Skeletal muscle satellite cell (primary cell): Measurements from ENCODE around the gene GSTM2.

Source experiments
- H3K27me3 ChIP-seq: 2 replicates; pipeline ENCODE4 v1.7.0; 2013; ENCODE audit warnings: low read length; ENCODE audit not compliant: control insufficient read depth, insufficient read depth
- H3K36me3 ChIP-seq: 2 replicates; pipeline ENCODE4 v1.7.0; 2013; ENCODE audit warnings: mild to moderate bottlenecking, control low read depth, low read length; ENCODE audit not compliant: insufficient read depth
- H3K4me1 ChIP-seq: 2 replicates; pipeline ENCODE4 v1.7.0; 2013; ENCODE audit warnings: low read length; ENCODE audit not compliant: control insufficient read depth, insufficient read depth
- H3K4me2 ChIP-seq: 2 replicates; pipeline ENCODE4 v1.7.0; 2013; ENCODE audit warnings: mild to moderate bottlenecking, low read length
- H3K4me3 ChIP-seq: 2 replicates; pipeline ENCODE4 v1.7.0; 2013; ENCODE audit warnings: low read length
- H3K9ac ChIP-seq: 2 replicates; pipeline ENCODE4 v1.7.0; 2013; ENCODE audit warnings: mild to moderate bottlenecking, low read depth, low read length, moderate library complexity
- H3K9me3 ChIP-seq: replicated peaks from 2 replicates; pipeline ENCODE4 v1.7.0; 2013; ENCODE audit warnings: mild to moderate bottlenecking, control low read depth, low read length

The GSTM2 gene

DNA sequence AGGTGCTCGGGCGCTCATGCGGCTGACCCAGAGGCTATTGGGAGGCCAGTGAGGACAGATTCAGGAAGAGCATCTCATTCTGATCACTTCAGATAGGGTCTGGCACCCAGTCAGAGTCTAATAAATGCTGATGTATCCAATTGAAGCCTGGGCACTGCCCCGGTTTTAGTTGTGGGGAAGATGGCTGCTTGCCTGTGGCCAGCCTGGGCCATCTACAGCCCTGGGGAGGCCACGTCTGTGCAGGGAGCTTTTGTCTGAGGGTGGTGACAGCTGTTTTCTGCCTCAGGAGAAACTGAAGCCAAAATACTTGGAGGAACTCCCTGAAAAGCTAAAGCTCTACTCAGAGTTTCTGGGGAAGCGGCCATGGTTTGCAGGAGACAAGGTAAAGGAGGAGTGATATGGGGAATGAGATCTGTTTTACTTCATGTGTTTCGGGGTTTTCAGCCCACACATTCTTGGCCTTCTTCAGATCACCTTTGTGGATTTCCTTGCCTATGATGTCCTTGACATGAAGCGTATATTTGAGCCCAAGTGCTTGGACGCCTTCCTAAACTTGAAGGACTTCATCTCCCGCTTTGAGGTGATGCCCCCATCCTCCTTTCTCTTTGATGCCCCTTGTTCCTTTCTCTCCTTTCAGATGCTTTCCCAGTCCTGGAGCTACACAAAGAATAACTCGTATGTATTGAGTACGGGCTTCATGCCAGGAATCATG, 47.0 kb downstream of the GSTM2 start:
- no peaks in the 10 kb centered on the region for H3K36me3 ChIP-seq
- H3K4me2 ChIP-seq = no peak overlapping the region
- no peak overlapping the region for H3K4me3 ChIP-seq
- H3K27me3 ChIP-seq = peaks cover 6% of the 10 kb centered on the region
- H3K4me1 ChIP-seq = peaks cover 8% of the 10 kb centered on the region
- no peaks in the 10 kb centered on the region for H3K9me3 ChIP-seq
- H3K9ac ChIP-seq = no peak overlapping the region

GRCh38 chr1:109716121-109716520, 48.3 kb downstream of the GSTM2 start:
- Histone ChIP-seq H3K4me3 (no peak overlapping the region), H3K36me3 (no peaks in the 10 kb centered on the region), H3K4me1 (peaks cover 10% of the 10 kb centered on the region), H3K9me3 (no peaks in the 10 kb centered on the region), H3K27me3 (peaks cover 6% of the 10 kb centered on the region), H3K4me2 (no peak overlapping the region), H3K9ac (no peak overlapping the region)

GRCh38 chr1:109716570-109717090, 48.8 kb downstream of the GSTM2 start:
- no peak overlapping the region for H3K4me2 ChIP-seq
- peaks cover 10% of the 10 kb centered on the region for H3K4me1 ChIP-seq
- no peaks in the 10 kb centered on the region for H3K9me3 ChIP-seq
- H3K4me3 ChIP-seq = no peak overlapping the region
- H3K9ac ChIP-seq = no peak overlapping the region
- H3K36me3 ChIP-seq = no peaks in the 10 kb centered on the region
- peaks cover 6% of the 10 kb centered on the region for H3K27me3 ChIP-seq

DNA sequence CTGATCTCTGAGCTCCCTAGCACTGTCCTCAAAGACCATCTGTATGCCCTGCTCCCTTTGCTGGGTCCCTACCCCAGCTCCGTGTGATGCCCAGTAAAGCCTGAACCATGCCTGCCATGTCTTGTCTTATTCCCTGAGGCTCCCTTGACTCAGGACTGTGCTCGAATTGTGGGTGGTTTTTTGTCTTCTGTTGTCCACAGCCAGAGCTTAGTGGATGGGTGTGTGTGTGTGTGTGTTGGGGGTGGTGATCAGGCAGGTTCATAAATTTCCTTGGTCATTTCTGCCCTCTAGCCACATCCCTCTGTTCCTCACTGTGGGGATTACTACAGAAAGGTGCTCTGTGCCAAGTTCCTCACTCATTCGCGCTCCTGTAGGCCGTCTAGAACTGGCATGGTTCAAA, 49.9 kb downstream of the GSTM2 start:
- H3K4me1 ChIP-seq = peaks cover 10% of the 10 kb centered on the region
- no peaks in the 10 kb centered on the region for H3K9me3 ChIP-seq
- no peak overlapping the region for H3K9ac ChIP-seq
- H3K27me3 ChIP-seq = peaks cover 6% of the 10 kb centered on the region
- H3K4me3 ChIP-seq = no peak overlapping the region
- H3K36me3 ChIP-seq = no peaks in the 10 kb centered on the region
- H3K4me2 ChIP-seq = no peak overlapping the region

DNA sequence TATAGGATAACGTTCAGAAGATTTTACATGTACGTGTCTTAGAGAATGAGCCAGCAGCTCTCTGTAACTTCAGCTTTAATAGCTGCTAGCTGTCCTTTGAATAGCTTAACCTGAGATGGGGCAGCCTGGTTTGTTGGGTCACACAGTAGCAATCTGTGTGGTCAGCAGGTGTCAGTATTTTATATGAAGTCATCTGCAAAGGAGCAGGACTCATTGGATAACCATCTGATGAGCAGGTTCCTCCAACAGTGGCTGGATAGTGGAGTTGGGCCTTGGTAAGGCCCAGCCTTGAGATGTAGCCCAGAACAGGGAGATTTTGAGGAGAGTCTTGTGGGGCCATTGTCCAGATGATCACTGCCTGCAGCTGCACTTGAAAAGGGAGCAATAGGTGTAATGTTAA, 50.6 kb downstream of the GSTM2 start:
- Histone ChIP-seq H3K4me3 (no peak overlapping the region), H3K4me2 (no peak overlapping the region), H3K9ac (no peak overlapping the region), H3K4me1 (peaks cover 10% of the 10 kb centered on the region), H3K9me3 (no peaks in the 10 kb centered on the region), H3K36me3 (no peaks in the 10 kb centered on the region), H3K27me3 (peaks cover 5% of the 10 kb centered on the region)

GRCh38 chr1:109719337-109719837, 51.5 kb downstream of the GSTM2 start:
- Histone ChIP-seq H3K4me1 (peaks cover 10% of the 10 kb centered on the region), H3K9ac (no peak overlapping the region), H3K36me3 (no peaks in the 10 kb centered on the region), H3K9me3 (no peaks in the 10 kb centered on the region), H3K4me3 (no peak overlapping the region), H3K27me3 (no peaks in the 10 kb centered on the region), H3K4me2 (no peak overlapping the region)

- Histone ChIP-seq H3K4me1 (peaks cover 10% of the 10 kb centered on the region), H3K9me3 (no peaks in the 10 kb centered on the region), H3K27me3 (peaks cover 6% of the 10 kb centered on the region), H3K36me3 (no peaks in the 10 kb centered on the region), H3K4me2 (no peak overlapping the region), H3K9ac (no peak overlapping the region), H3K4me3 (no peak overlapping the region)
Observed at GRCh38 chr1:109721042-109721441, 53.2 kb downstream of the GSTM2 start.

- H3K4me3 ChIP-seq = no peak overlapping the region
- H3K9ac ChIP-seq = no peak overlapping the region
- no peaks in the 10 kb centered on the region for H3K9me3 ChIP-seq
Observed at GRCh38 chr1:109721971-109722370, 54.1 kb downstream of the GSTM2 start.

DNA sequence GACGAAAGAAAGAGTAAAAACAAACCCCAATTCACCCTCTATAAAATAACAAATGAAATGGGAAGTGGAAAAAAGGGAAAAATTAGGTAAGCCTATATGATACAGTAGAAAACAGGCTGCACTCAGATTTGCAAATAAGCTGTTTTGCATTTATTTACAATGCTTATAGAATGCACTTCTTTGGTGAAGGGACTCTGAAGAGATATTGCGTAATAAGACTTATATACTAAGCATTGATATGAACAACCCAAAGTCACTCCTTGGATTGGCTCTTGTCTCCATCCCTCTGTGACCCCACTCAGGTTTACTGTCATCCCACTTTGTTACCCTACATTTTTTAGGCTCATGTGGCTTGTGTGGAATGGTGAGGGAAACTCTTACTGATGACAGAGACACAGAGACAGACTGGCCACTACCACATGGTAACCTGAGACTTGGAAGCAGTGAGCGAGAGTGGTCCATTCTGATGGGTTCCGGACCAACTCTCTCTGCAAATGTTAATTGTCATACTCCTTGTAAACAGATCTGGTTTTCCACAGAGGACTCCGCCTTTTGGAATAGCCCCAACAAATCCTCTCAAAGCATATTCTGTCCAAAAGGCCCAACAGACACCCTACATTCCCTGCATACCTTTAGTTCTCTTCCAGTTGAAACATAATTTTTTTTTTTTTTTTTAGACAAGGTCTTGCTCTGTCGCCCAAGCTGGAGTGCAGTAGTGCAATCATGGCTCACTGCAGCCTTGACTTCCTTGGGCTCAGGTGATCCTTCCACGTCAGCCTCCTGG, 55.2 kb downstream of the GSTM2 start:
- Histone ChIP-seq H3K9ac (no peak overlapping the region), H3K4me3 (no peak overlapping the region), H3K36me3 (no peaks in the 10 kb centered on the region), H3K9me3 (no peaks in the 10 kb centered on the region), H3K4me2 (no peak overlapping the region), H3K27me3 (peaks cover 14% of the 10 kb centered on the region), H3K4me1 (peaks cover 10% of the 10 kb centered on the region)

More at GRCh38 chr1:109721971-109722370, 54.1 kb downstream of the GSTM2 start:
- Histone ChIP-seq H3K4me2 (no peak overlapping the region), H3K36me3 (no peaks in the 10 kb centered on the region), H3K4me1 (peaks cover 10% of the 10 kb centered on the region), H3K27me3 (peaks cover 14% of the 10 kb centered on the region)
